H9 (cell line): Measurements from ENCODE around the gene TCFL5. TPM values are rescaled to one million over a fixed set of nuclear protein-coding genes. Genes with fewer than 3 reads are reported as not detected.

Experiments used
- DNase-seq: peaks from one replicate; pipeline ENCODE4 v3.0.0-alpha.2; 2017
- H2AFZ ChIP-seq: one replicate; pipeline ENCODE4 v1.6.1; 2013; ENCODE audit warnings: mild to moderate bottlenecking, low read length, control low read depth, moderate library complexity
- H2AK5ac ChIP-seq: 2 replicates; pipeline ENCODE4 v1.6.1; 2013; ENCODE audit warnings: low read length, control low read depth, mixed read lengths; ENCODE audit not compliant: insufficient read length
- H2BK120ac ChIP-seq: one replicate; pipeline ENCODE4 v1.6.1; 2013; ENCODE audit warnings: low read depth, mild to moderate bottlenecking, low read length, control low read depth, inconsistent platforms; ENCODE audit not compliant: poor library complexity, severe bottlenecking
- H2BK12ac ChIP-seq: 2 replicates; pipeline ENCODE4 v1.6.1; 2013; ENCODE audit warnings: low read length, control low read depth, mixed read lengths, low read depth; ENCODE audit not compliant: insufficient read length
- H2BK15ac ChIP-seq: 2 replicates; pipeline ENCODE4 v1.6.1; 2013; ENCODE audit warnings: low read depth, low read length, control low read depth
- H2BK20ac ChIP-seq: one replicate; pipeline ENCODE4 v1.6.1; 2013; ENCODE audit warnings: low read depth, mild to moderate bottlenecking, low read length, control low read depth, inconsistent platforms; ENCODE audit not compliant: poor library complexity, severe bottlenecking
- H2BK5ac ChIP-seq: 2 replicates; pipeline ENCODE4 v1.6.1; 2013; ENCODE audit warnings: low read length, control low read depth, mixed read lengths; ENCODE audit not compliant: insufficient read length
- H3K14ac ChIP-seq: 2 replicates; pipeline ENCODE4 v1.6.1; 2013; ENCODE audit warnings: low read length, control low read depth; ENCODE audit not compliant: insufficient read depth
- H3K18ac ChIP-seq: 2 replicates; pipeline ENCODE4 v1.6.1; 2013; ENCODE audit warnings: low read depth, mild to moderate bottlenecking, mixed read lengths, low read length, control low read depth; ENCODE audit not compliant: insufficient read length
- H3K23ac ChIP-seq: 2 replicates; pipeline ENCODE4 v1.6.1; 2013; ENCODE audit warnings: low read length, control low read depth, mixed read lengths, low read depth; ENCODE audit not compliant: insufficient read length
- H3K23me2 ChIP-seq: 2 replicates; pipeline ENCODE4 v1.6.1; 2013; ENCODE audit warnings: low read depth, mild to moderate bottlenecking, mixed read lengths, low read length, control low read depth; ENCODE audit not compliant: insufficient read length, poor library complexity, severe bottlenecking
- H3K27ac ChIP-seq: 2 replicates; pipeline ENCODE4 v1.5.1; 2013; ENCODE audit warnings: low read length, control low read depth, mixed read lengths, low read depth; ENCODE audit not compliant: insufficient read length
- H3K27me3 ChIP-seq: 2 replicates; pipeline ENCODE4 v1.6.1; 2013; ENCODE audit warnings: low read length, control low read depth, inconsistent platforms; ENCODE audit not compliant: insufficient read depth
- H3K4ac ChIP-seq: 2 replicates; pipeline ENCODE4 v1.6.1; 2013; ENCODE audit warnings: low read depth, mild to moderate bottlenecking, control low read depth, inconsistent platforms, low read length, moderate library complexity
- H3K4me1 ChIP-seq: 2 replicates; pipeline ENCODE4 v1.6.1; 2013; ENCODE audit warnings: low read length, control low read depth, inconsistent platforms; ENCODE audit not compliant: insufficient read depth
- H3K4me2 ChIP-seq: 2 replicates; pipeline ENCODE4 v1.6.1; 2013; ENCODE audit warnings: low read length, control low read depth, mixed read lengths; ENCODE audit not compliant: insufficient read length, insufficient read depth
- H3K56ac ChIP-seq: 2 replicates; pipeline ENCODE4 v1.6.1; 2013; ENCODE audit warnings: low read depth, mild to moderate bottlenecking, mixed read lengths, low read length, control low read depth; ENCODE audit not compliant: insufficient read length
- H3K79me1 ChIP-seq: 2 replicates; pipeline ENCODE4 v1.6.1; 2013; ENCODE audit warnings: low read depth, mild to moderate bottlenecking, moderate library complexity, low read length, control low read depth, inconsistent platforms; ENCODE audit not compliant: insufficient read depth, poor library complexity, severe bottlenecking
- H3K79me2 ChIP-seq: 2 replicates; pipeline ENCODE4 v1.6.1; 2013; ENCODE audit warnings: low read length, control low read depth, inconsistent platforms; ENCODE audit not compliant: insufficient read depth
- H3K9ac ChIP-seq: 2 replicates; pipeline ENCODE4 v1.6.1; 2013; ENCODE audit warnings: low read length, control low read depth, mixed read lengths; ENCODE audit not compliant: insufficient read length; ENCODE audit errors: extremely low read depth
- H3K9me3 ChIP-seq: one replicate; pipeline ENCODE4 v1.6.1; 2013; ENCODE audit warnings: low read depth, low read length, inconsistent platforms; ENCODE audit not compliant: control insufficient read depth
- H3T11ph ChIP-seq: one replicate; pipeline ENCODE4 v1.6.1; 2013; ENCODE audit warnings: mild to moderate bottlenecking, low read length, control low read depth, inconsistent platforms
- H4K20me1 ChIP-seq: one replicate; pipeline ENCODE4 v1.6.1; 2013; ENCODE audit not compliant: control insufficient read depth, insufficient read length, insufficient read depth
- H4K5ac ChIP-seq: 2 replicates; pipeline ENCODE4 v1.6.1; 2013; ENCODE audit warnings: low read depth, mild to moderate bottlenecking, mixed read lengths, low read length, control low read depth; ENCODE audit not compliant: insufficient read length
- H4K8ac ChIP-seq: replicated peaks from 2 replicates; pipeline ENCODE4 v1.6.1; 2013; ENCODE audit warnings: low read length, control low read depth, mixed read lengths, low read depth; ENCODE audit not compliant: insufficient read length
- H4K91ac ChIP-seq: 2 replicates; pipeline ENCODE4 v1.6.1; 2013; ENCODE audit warnings: low read depth, mild to moderate bottlenecking, moderate library complexity, mixed read lengths, low read length, control low read depth; ENCODE audit not compliant: insufficient read length
- H3K27ac Mint-ChIP-seq, 3 experiments: 2 replicates in 2 of 3; 3 replicates in 1 of 3; pipeline ENCODE4 v1.8.0; 2020 to 2021; ENCODE audit warnings: mixed read lengths in 3 of 3, mild to moderate bottlenecking in 1 of 3, moderate library complexity in 1 of 3
- H3K27me3 Mint-ChIP-seq: 2 replicates; pipeline ENCODE4 v1.8.0; 2021; ENCODE audit warnings: low read depth, mild to moderate bottlenecking, moderate library complexity, mixed read lengths
- H3K36me3 Mint-ChIP-seq, 3 experiments: 2 replicates in 2 of 3; 3 replicates in 1 of 3; pipeline ENCODE4 v1.8.0; 2020 to 2021; ENCODE audit warnings: low read depth in 3 of 3, mixed read lengths in 3 of 3; ENCODE audit not compliant: insufficient read depth in 1 of 3
- H3K4me1 Mint-ChIP-seq, 2 experiments: 2 replicates each; pipeline ENCODE4 v1.8.0; 2020; ENCODE audit warnings: mixed read lengths in 2 of 2
- H3K4me3 Mint-ChIP-seq, 2 experiments: 2 replicates in 1 of 2; 3 replicates in 1 of 2; pipeline ENCODE4 v1.8.0; 2020 to 2021; ENCODE audit warnings: mild to moderate bottlenecking in 2 of 2, mixed read lengths in 2 of 2, moderate library complexity in 1 of 2
- H3K9me3 Mint-ChIP-seq, 2 experiments: 2 replicates in 1 of 2; 3 replicates in 1 of 2; pipeline ENCODE4 v1.8.0; 2020; ENCODE audit warnings: mild to moderate bottlenecking in 2 of 2, mixed read lengths in 2 of 2, moderate library complexity in 1 of 2
- WGBS: extraction: QIAGEN DNeasy Blood & Tissue Kit; methylation state at CpG from one replicate; pipeline ENCODE4 v1.1.7; 2013; ENCODE audit warnings: missing lambda C conversion rate, low lambda C conversion rate, mixed read lengths; ENCODE audit not compliant: insufficient read length; ENCODE audit errors: extremely low coverage; 5-methylcytosine and 5-hydroxymethylcytosine counted together
- total RNA-seq: library from RNA; stranded (reverse); gene quantifications from 2 replicates; pipeline ENCODE4 v1.2.1, GENCODE V29; 2021
- TF ChIP-seq, protein P1 (sequence below): fragments of 200-600 bp; sonication (generic); conservative IDR thresholded peaks from 3 replicates; pipeline ENCODE4 v1.8.0; 2021; ENCODE audit warnings: antibody characterized with exemption, mild to moderate bottlenecking

The TCFL5 gene
- total RNA-seq, 1 experiment from 2014 or later, result 16.4 TPM

DNA sequence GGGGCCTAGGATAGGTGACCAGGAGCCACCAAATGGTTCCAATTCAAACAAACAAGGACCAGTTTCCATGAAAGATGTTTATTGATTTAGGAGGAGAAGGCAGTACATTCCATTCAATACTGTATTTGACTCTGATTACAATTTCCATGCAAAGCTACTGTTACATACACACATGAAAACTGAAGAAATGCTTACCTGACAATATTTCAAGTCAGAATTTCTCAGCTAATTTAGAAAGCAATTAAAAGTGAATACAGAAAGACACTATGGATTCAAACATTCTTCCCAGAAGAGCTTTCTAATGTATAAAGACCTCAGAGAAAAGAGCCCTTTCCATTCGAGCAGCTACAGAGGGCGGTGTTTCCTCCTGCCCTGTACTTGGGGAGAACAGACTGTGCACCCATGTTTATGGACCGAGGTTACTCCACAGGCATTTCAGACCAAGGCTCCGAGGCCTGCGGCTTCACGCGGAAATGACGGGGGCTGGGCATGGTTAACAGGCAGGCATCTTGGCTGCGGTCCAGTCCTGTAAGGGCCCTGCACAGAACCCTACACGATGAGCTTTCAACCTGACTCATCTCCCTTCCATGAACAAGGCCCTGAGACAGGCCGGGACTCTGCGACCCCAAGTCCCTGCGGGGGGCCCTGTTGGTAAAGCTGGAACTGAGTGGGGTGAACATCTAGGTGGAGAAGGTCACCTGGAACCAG is 25.7 kb upstream of the TCFL5 start:
- TF ChIP-seq, protein P1, sequence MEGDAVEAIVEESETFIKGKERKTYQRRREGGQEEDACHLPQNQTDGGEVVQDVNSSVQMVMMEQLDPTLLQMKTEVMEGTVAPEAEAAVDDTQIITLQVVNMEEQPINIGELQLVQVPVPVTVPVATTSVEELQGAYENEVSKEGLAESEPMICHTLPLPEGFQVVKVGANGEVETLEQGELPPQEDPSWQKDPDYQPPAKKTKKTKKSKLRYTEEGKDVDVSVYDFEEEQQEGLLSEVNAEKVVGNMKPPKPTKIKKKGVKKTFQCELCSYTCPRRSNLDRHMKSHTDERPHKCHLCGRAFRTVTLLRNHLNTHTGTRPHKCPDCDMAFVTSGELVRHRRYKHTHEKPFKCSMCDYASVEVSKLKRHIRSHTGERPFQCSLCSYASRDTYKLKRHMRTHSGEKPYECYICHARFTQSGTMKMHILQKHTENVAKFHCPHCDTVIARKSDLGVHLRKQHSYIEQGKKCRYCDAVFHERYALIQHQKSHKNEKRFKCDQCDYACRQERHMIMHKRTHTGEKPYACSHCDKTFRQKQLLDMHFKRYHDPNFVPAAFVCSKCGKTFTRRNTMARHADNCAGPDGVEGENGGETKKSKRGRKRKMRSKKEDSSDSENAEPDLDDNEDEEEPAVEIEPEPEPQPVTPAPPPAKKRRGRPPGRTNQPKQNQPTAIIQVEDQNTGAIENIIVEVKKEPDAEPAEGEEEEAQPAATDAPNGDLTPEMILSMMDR, result no peak
- Histone ChIP-seq H4K5ac (no peak overlapping the region), H3K4me2 (no peak overlapping the region), H3K14ac (no peak overlapping the region), H2BK120ac (no peak overlapping the region), H3K79me1 (no peaks in the 10 kb centered on the region), H2BK12ac (no peak overlapping the region), H2BK15ac (no peak overlapping the region), H3K23ac (no peak overlapping the region), H3K4me1 (no peaks in the 10 kb centered on the region; the same call in 1 of the 2 replicates), H3K4ac (no peak overlapping the region), H2AFZ (no peak overlapping the region), H3T11ph (no peak overlapping the region), H3K23me2 (no peaks in the 10 kb centered on the region), H3K79me2 (no peaks in the 10 kb centered on the region), H4K8ac (no peak overlapping the region), H3K56ac (no peak overlapping the region), H2BK5ac (no peak overlapping the region), H4K91ac (no peak overlapping the region), H3K9ac (no peak overlapping the region), H4K20me1 (no peaks in the 10 kb centered on the region), H3K9me3 (no peaks in the 10 kb centered on the region), H3K27ac (no peak overlapping the region), H2BK20ac (no peak overlapping the region), H3K18ac (no peak overlapping the region), H2AK5ac (no peak overlapping the region), H3K27me3 (no peaks in the 10 kb centered on the region)
- WGBS, result no CpG with 5 or more reads among the region's 13 CpGs
- peak overlapping the region in 2 of 3 experiments; percentile 79 to 82; a peak in 3 of 7 replicates for H3K27ac Mint-ChIP-seq
- H3K4me3 Mint-ChIP-seq, result no peak overlapping the region
- H3K4me1 Mint-ChIP-seq, result peaks cover 24 to 28% of the 10 kb centered on the region in 2 experiments
- no peak for DNase-seq
- no peaks in the 10 kb centered on the region for H3K27me3 Mint-ChIP-seq
- H3K36me3 Mint-ChIP-seq, result peaks cover 49 to 81% (median 51%) of the 10 kb centered on the region in 3 experiments
- H3K9me3 Mint-ChIP-seq, result no peaks in the 10 kb centered on the region
